HepG2 (cell line): ENCODE measurements around the gene ZBTB21. TPM values are rescaled to one million over a fixed set of nuclear protein-coding genes. Genes with fewer than 3 reads are reported as not detected.

ENCODE experiments used
- ATAC-seq: fragments of 200-7000 bp; cut with Tn5 transposase; 3 replicates; pipeline ENCODE4 v1.9.1; 2020; ENCODE audit warnings: mild to moderate bottlenecking, moderate library complexity
- BruUV-seq: library from RNA; stranded (reverse); fragments of 400-500 nt; replicated peaks from 2 replicates; lab custom pipeline; 2021; lab: Mats Ljungman, UMichigan
- CTCF ChIA-PET: fragments of 300-600 bp; formaldehyde crosslinking; extraction: SDS; loops from one replicate; lab custom pipeline; 2021; ENCODE audit warnings: low total read pairs, inconsistent platforms, low intra/inter-chr PET ratio; lab: Yijun Ruan, JAX
- POLR2A ChIA-PET: fragments of 350-600 bp; sonication (Branson Sonifier 250); formaldehyde crosslinking; loops from one replicate; lab custom pipeline; 2020; ENCODE audit warnings: antibody characterized with exemption, inconsistent platforms; lab: Yijun Ruan, JAX
- DNase-seq: peaks from one replicate; pipeline ENCODE4 v3.0.0-alpha.2; 2015; ENCODE audit warnings: low spot score
- FAIRE-seq: peaks from 3 replicates; lab custom pipeline; 2011; peaks lifted over from hg19 to GRCh38; lab: Jason Lieb, UNC
- H2AFZ ChIP-seq: one replicate; pipeline ENCODE4 v1.6.1; 2011; ENCODE audit warnings: low read length, inconsistent platforms
- H3K27ac ChIP-seq: fragments of 300-600 bp; 3 replicates; pipeline ENCODE4 v1.8.0; 2011; ENCODE audit warnings: mixed run types, mild to moderate bottlenecking, mixed read lengths, low read length, inconsistent platforms; ENCODE audit not compliant: insufficient read depth; ENCODE audit errors: extremely low read length
- H3K27me3 ChIP-seq, 2 experiments: fragments of 200-600 bp in 1 of 2; 2 replicates in 1 of 2; 3 replicates in 1 of 2; pipeline versions ENCODE4 v1.6.0 to v1.8.0; 2011; ENCODE audit warnings: low read length in 2 of 2, mild to moderate bottlenecking in 2 of 2, moderate library complexity in 2 of 2, inconsistent platforms in 1 of 2; ENCODE audit not compliant: insufficient read depth in 2 of 2, control insufficient read depth in 1 of 2
- H3K36me3 ChIP-seq, 2 experiments: fragments of 200-600 bp in 1 of 2; replicated peaks in 1 of 2; 2 replicates in 1 of 2; 3 replicates in 1 of 2; pipeline versions ENCODE4 v1.5.1 to v1.8.0; 2011; ENCODE audit warnings: low read length in 2 of 2, inconsistent platforms in 1 of 2; ENCODE audit not compliant: insufficient read depth in 2 of 2, control insufficient read depth in 1 of 2
- H3K4me1 ChIP-seq: 2 replicates; pipeline ENCODE4 v1.5.1; 2012; ENCODE audit warnings: low read length, inconsistent platforms; ENCODE audit not compliant: insufficient read depth
- H3K4me2 ChIP-seq: 2 replicates; pipeline ENCODE4 v1.6.0; 2011; ENCODE audit warnings: low read depth, low read length, inconsistent platforms
- H3K4me3 ChIP-seq, 3 experiments: fragments of 200-600 bp in 1 of 3; sonication (generic), shearing (Covaris generic) in 1 of 3; replicated peaks in 1 of 3; 2 replicates each; pipeline ENCODE4 v1.5.1; 2011 to 2016; ENCODE audit warnings: low read length in 3 of 3, inconsistent platforms in 2 of 3, low read depth in 2 of 3, mild to moderate bottlenecking in 2 of 3, control low read depth in 1 of 3, mixed read lengths in 1 of 3; ENCODE audit not compliant: insufficient read depth in 1 of 3
- H3K79me2 ChIP-seq: one replicate; pipeline ENCODE4 v1.6.1; 2011; ENCODE audit warnings: low read length, inconsistent platforms; ENCODE audit not compliant: insufficient read depth
- H3K9ac ChIP-seq: 2 replicates; pipeline ENCODE4 v1.6.0; 2011; ENCODE audit warnings: mild to moderate bottlenecking, low read depth, low read length, inconsistent platforms; ENCODE audit not compliant: insufficient read depth
- H3K9me3 ChIP-seq: 2 replicates; pipeline ENCODE4 v1.5.1; 2012; ENCODE audit warnings: mild to moderate bottlenecking, low read length
- H4K20me1 ChIP-seq: 2 replicates; pipeline ENCODE4 v1.6.0; 2011; ENCODE audit warnings: inconsistent platforms, mild to moderate bottlenecking, low read length, moderate library complexity; ENCODE audit not compliant: insufficient read depth
- HMGA1 ChIP-seq: sonication (generic); formaldehyde crosslinking; conservative IDR thresholded peaks from 2 replicates; pipeline ENCODE4 v1.4.0; 2020; ENCODE audit warnings: missing genetic modification reagents
- HNRNPK ChIP-seq: fragments of 200-400 bp; formaldehyde crosslinking; IDR thresholded peaks from 2 replicates; pipeline ENCODE4 v1.6.1; 2018; ENCODE audit warnings: low read length, low read depth, moderate library complexity, mild to moderate bottlenecking; ENCODE audit not compliant: poor library complexity, severe bottlenecking
- NFE2 ChIP-seq: sonication (generic); formaldehyde crosslinking; IDR thresholded peaks from 2 replicates; pipeline ENCODE4 v1.4.0; 2020; ENCODE audit warnings: missing genetic modification reagents
- PHF20 ChIP-seq: sonication (generic); formaldehyde crosslinking; IDR thresholded peaks from 2 replicates; pipeline ENCODE4 v1.5.0; 2020; ENCODE audit warnings: mild to moderate bottlenecking, missing genetic modification reagents
- PREB ChIP-seq: sonication (generic); formaldehyde crosslinking; IDR thresholded peaks from 2 replicates; pipeline ENCODE4 v1.4.0; 2020; ENCODE audit warnings: missing genetic modification reagents
- RBM39 ChIP-seq: fragments of 200-400 bp; formaldehyde crosslinking; IDR thresholded peaks from one replicate; pipeline ENCODE4 v1.6.1; 2018; ENCODE audit warnings: antibody characterized with exemption, mild to moderate bottlenecking, low read depth, low read length; ENCODE audit not compliant: poor library complexity, severe bottlenecking
- REST ChIP-seq, 2 experiments: IDR thresholded peaks; 2 replicates each; pipeline ENCODE4 v1.6.1; 2011 to 2012; ENCODE audit warnings: low read length in 2 of 2, borderline replicate concordance in 1 of 2, low read depth in 1 of 2, mild to moderate bottlenecking in 1 of 2, moderate library complexity in 1 of 2
- RFX5 ChIP-seq: IDR thresholded peaks from 2 replicates; pipeline ENCODE4 v1.6.1; 2011; ENCODE audit warnings: low read depth, low read length, improper control_type of control experiment
- SP1 ChIP-seq, 2 experiments: fragments of 450-650 bp in 1 of 2; sonication (generic) in 1 of 2; formaldehyde crosslinking in 1 of 2; IDR thresholded peaks; 2 replicates each; pipeline versions ENCODE4 v1.4.0 to v1.6.1; 2016 to 2020; ENCODE audit warnings: missing genetic modification reagents in 1 of 2
- SP2 ChIP-seq: sonication (generic); formaldehyde crosslinking; IDR thresholded peaks from 2 replicates; pipeline ENCODE4 v1.5.1; 2020; ENCODE audit warnings: mild to moderate bottlenecking, missing genetic modification reagents
- U2AF1 ChIP-seq: fragments of 200-400 bp; formaldehyde crosslinking; optimal IDR thresholded peaks from 2 replicates; pipeline ENCODE3; 2017; ENCODE audit warnings: mild to moderate bottlenecking, low read depth, low read length
- ZBTB49 ChIP-seq: sonication (generic); formaldehyde crosslinking; IDR thresholded peaks from 2 replicates; pipeline ENCODE4 v1.4.0; 2020; ENCODE audit warnings: missing genetic modification reagents, borderline replicate concordance
- ZNF225 ChIP-seq: sonication (generic); formaldehyde crosslinking; IDR thresholded peaks from 2 replicates; pipeline ENCODE4 v1.4.0; 2020; ENCODE audit warnings: mild to moderate bottlenecking, missing genetic modification reagents
- ZNF3 ChIP-seq: IDR thresholded peaks from 2 replicates; pipeline ENCODE4 v1.7.0; 2017; ENCODE audit warnings: inconsistent platforms
- ZNF501 ChIP-seq: sonication (generic); formaldehyde crosslinking; IDR thresholded peaks from 2 replicates; pipeline ENCODE4 v1.5.1; 2020; ENCODE audit warnings: mild to moderate bottlenecking, moderate library complexity, missing genetic modification reagents
- ZNF775 ChIP-seq: sonication (generic); formaldehyde crosslinking; IDR thresholded peaks from 2 replicates; pipeline ENCODE4 v1.4.0; 2020; ENCODE audit warnings: missing genetic modification reagents, mild to moderate bottlenecking, moderate library complexity, borderline replicate concordance
- ZNF777 ChIP-seq: sonication (generic); formaldehyde crosslinking; IDR thresholded peaks from 2 replicates; pipeline ENCODE4 v1.4.0; 2020; ENCODE audit warnings: missing genetic modification reagents
- ZSCAN29 ChIP-seq: sonication (generic); formaldehyde crosslinking; conservative IDR thresholded peaks from 2 replicates; pipeline ENCODE4 v1.4.0; 2020; ENCODE audit warnings: mild to moderate bottlenecking, missing genetic modification reagents
- WGBS: methylation state at CpG from one replicate; pipeline ENCODE4 v1.1.6; 2017; ENCODE audit warnings: low lambda C conversion rate; 5-methylcytosine and 5-hydroxymethylcytosine counted together
- in situ Hi-C: cut with HindIII; loops from 2 replicates; pipeline ENCODE4 v1.10.0; 2017; ENCODE audit warnings: low pct_unique_long_range_greater_than_20kb; ENCODE audit not compliant: extremely low pct_ligation_motif_present
- intact Hi-C: fragments of 100-400 bp; cut with micrococcal nuclease; formaldehyde crosslinking; loops from one replicate; pipeline ENCODE4 v1.10.0; 2022; ENCODE audit not compliant: unreplicated experiment
- polyA plus RNA-seq, 8 experiments: library from polyadenylated mRNA; depleted of rRNA in 3 of 8; stranded (reverse) in 7 of 8; unstranded in 1 of 8; fragments of >200 nt; fragmentation: Illumina TruSeq in 4 of 8; extraction: Trizol in 4 of 8; gene quantifications; 2 replicates each; pipeline versions ENCODE4 v1.2.1 to v1.2.3, GENCODE V29; 2011 to 2016; ENCODE audit warnings: low read depth in 4 of 8, missing spikeins in 1 of 8, mixed read lengths in 1 of 8; ENCODE audit not compliant: insufficient read depth in 1 of 8
- total RNA-seq, 5 experiments: library from RNA; depleted of rRNA; stranded (reverse); fragments of >200 nt; fragmentation: Illumina TruSeq; extraction: Trizol; gene quantifications; 2 replicates each; pipeline ENCODE4 v1.2.3, GENCODE V29; 2016; ENCODE audit warnings: low read depth in 1 of 5

The ZBTB21 gene
- total and polyA plus RNA-seq, 2 of the 13 experiments (the other 11 are each of a cell fraction or from before 2014, with no cell fraction given) = 4.5 to 6.1 TPM

- TF ChIP-seq REST (IDR thresholded peaks at IDR 0.05; ENCODE audit: borderline replicate concordance in 1 of 2, low read depth in 1 of 2, low read length in 2 of 2) (no peak), SP2 (CRISPR knock-in tag) (no peak), U2AF1 (no peak), RBM39 (no peak), ZNF225 (no peak), ZBTB49 (CRISPR knock-in tag) (no peak)
Observed at GRCh38 chr21:41965045-41965444, 45.1 kb downstream of the ZBTB21 start (continued).

GRCh38 chr21:41964171-41964570 is 46.0 kb downstream of the ZBTB21 start:
- H2AFZ ChIP-seq = no peak overlapping the region
- in situ Hi-C loops = no loop called here
- intact Hi-C loops = no loop called here
- no peak for TF ChIP-seq HMGA1 (CRISPR knock-in tag)
- TF ChIP-seq ZNF777 (CRISPR knock-in tag) = no peak
- no peak for TF ChIP-seq NFE2 (CRISPR knock-in tag)
- TF ChIP-seq RFX5 = no peak
- TF ChIP-seq SP1 (IDR thresholded peaks at IDR 0.05) = no peak
- no peak for TF ChIP-seq SP1 (CRISPR knock-in tag; IDR thresholded peaks at IDR 0.05)
- TF ChIP-seq ZNF3 (CRISPR knock-in tag) = no peak
- no peak for TF ChIP-seq PREB (CRISPR knock-in tag)
- no peak for TF ChIP-seq HNRNPK
- no peak for TF ChIP-seq PHF20 (CRISPR knock-in tag)
- no peak for TF ChIP-seq ZNF775 (CRISPR knock-in tag)
- TF ChIP-seq ZNF501 (CRISPR knock-in tag) = no peak
- no peak for TF ChIP-seq ZSCAN29 (CRISPR knock-in tag)

More at GRCh38 chr21:41964171-41964570, 46.0 kb downstream of the ZBTB21 start:
- DNase-seq (no peak), ATAC-seq (no peak), FAIRE-seq (no peak)
- 11% methylated on average over 7 of the region's 8 CpGs for WGBS
- Histone ChIP-seq H3K9ac (no peak overlapping the region), H3K9me3 (no peaks in the 10 kb centered on the region), H3K79me2 (no peaks in the 10 kb centered on the region), H4K20me1 (no peaks in the 10 kb centered on the region), H3K27ac (no peak overlapping the region), H3K27me3 (peaks cover 6 to 32% of the 10 kb centered on the region in 2 experiments; a peak in 4 of 5 replicates), H3K4me1 (peaks cover 47% of the 10 kb centered on the region), H3K4me3 (no peak overlapping the region), H3K36me3 (no peaks in the 10 kb centered on the region), H3K4me2 (no peak overlapping the region)
- POLR2A ChIA-PET = no interaction called here
- CTCF ChIA-PET = no interaction called here
- no TSS peak for BruUV-seq
